ENCODE data around the gene WNT2. TPM values are rescaled to one million over a fixed set of nuclear protein-coding genes. Genes with fewer than 3 reads are reported as not detected.
A peak's percentile ranks its signal among the peaks of the same experiment; 100 is the strongest.
"Not testable (repeated sequence)": the region's sequence is repeated elsewhere in the genome, so short reads cannot be mapped to it uniquely, and the experiment has no call there.

WNT2 gene
- total and polyA plus RNA-seq, 8 donors: 0.05 to 0.40 (median 0.12) TPM; not detected in 3

DNA sequence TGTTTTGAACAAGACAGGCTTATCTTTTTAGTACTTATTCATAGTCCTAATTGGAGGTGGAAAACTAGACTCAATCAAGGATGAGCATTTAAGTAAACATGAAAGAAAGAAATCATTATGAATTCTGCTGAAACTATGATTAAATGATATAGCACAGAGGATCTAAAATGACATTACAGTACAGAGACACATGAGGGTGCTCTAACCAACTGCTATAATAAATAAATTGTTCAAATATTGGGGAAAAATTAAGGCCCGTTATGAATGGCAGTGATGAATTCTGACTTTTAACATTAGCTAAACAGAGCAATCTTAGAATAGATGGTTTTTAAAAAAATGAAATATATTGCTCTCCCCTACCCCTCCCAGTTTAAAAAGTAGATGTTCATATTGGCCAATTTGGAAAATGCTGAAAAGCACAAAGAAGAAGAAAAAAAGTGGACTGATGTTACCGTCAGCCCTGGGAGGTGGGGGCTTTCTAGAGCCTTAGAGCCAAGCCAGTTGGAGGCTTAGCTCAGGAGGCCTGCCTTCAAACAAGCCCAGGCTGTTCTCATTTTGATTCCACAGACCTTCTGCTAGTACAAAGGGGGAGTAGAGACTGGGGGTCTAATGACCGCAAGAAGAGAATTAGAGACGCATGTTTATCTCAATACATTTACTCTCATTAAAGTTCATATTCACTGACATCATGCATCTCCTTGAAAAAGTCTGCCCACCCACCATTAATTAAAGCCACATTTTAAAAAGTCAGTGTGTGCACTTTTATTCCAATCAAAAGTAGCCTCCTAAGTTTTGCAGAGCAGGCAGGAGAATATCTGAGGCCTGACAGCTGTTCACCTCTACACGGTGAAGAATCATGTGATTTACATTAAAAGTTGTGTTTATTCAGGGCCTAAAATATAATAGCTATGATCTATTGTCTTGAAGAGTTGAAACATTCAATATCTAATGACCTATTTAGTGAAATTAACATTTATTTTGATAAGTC lies 10.0 kb downstream of the WNT2 start:
- Histone ChIP-seq H3K27ac (no peak overlapping the region), H3K27me3 (no peaks in the 10 kb centered on the region), H3K4me3 (no peak overlapping the region), H3K36me3 (no peaks in the 10 kb centered on the region), H3K4me1 (peaks cover 0 to 6% (median 0%) of the 10 kb centered on the region in 3 donors), H3K9me3 (no peaks in the 10 kb centered on the region)
- no peak for ATAC-seq
- FAIRE-seq: no peak
- TF ChIP-seq, protein P1, sequence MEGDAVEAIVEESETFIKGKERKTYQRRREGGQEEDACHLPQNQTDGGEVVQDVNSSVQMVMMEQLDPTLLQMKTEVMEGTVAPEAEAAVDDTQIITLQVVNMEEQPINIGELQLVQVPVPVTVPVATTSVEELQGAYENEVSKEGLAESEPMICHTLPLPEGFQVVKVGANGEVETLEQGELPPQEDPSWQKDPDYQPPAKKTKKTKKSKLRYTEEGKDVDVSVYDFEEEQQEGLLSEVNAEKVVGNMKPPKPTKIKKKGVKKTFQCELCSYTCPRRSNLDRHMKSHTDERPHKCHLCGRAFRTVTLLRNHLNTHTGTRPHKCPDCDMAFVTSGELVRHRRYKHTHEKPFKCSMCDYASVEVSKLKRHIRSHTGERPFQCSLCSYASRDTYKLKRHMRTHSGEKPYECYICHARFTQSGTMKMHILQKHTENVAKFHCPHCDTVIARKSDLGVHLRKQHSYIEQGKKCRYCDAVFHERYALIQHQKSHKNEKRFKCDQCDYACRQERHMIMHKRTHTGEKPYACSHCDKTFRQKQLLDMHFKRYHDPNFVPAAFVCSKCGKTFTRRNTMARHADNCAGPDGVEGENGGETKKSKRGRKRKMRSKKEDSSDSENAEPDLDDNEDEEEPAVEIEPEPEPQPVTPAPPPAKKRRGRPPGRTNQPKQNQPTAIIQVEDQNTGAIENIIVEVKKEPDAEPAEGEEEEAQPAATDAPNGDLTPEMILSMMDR (IDR thresholded peaks at IDR 0.05): peak in 1 of 4 donors; percentile 13
- 71% methylated on average over 5 of the region's 5 CpGs for WGBS, 2 donors
- intact Hi-C loops (cut with DNase I): no loop called here
- DNase-seq: no peak

DNA sequence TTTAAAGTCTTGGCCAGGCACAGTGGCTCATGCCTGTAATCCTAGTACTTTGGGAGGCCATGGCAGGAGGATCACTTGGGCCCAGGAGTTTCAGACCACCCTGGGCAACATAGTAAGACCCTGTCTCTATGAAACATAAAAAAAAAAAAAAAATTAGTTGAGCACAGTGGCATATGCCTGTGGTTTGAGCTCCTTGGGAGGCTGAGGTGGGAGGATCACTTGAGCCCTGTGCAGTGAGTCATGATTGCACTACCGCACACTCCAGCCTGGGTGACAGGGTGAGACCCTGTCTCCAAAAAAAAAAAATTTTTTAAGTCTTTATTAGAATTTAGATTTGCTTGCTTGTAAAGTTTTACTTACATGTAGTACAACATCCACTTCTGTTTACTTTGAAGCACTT lies 14.0 kb downstream of the WNT2 start:
- Histone ChIP-seq H3K36me3 (no peaks in the 10 kb centered on the region), H3K9me3 (no peaks in the 10 kb centered on the region), H3K4me3 (no peak overlapping the region), H3K27ac (no peak overlapping the region), H3K27me3 (no peaks in the 10 kb centered on the region), H3K4me1 (peaks cover 0 to 5% (median 0%) of the 10 kb centered on the region in 3 donors)
- TF ChIP-seq, protein P1 (IDR thresholded peaks at IDR 0.05): no peak
- 94 to 100% methylated on average over 1 of the region's 1 CpG for WGBS, 2 donors
- ATAC-seq (no peak), FAIRE-seq (no peak), DNase-seq (no peak)
- intact Hi-C loops (cut with DNase I): no loop called here

DNA sequence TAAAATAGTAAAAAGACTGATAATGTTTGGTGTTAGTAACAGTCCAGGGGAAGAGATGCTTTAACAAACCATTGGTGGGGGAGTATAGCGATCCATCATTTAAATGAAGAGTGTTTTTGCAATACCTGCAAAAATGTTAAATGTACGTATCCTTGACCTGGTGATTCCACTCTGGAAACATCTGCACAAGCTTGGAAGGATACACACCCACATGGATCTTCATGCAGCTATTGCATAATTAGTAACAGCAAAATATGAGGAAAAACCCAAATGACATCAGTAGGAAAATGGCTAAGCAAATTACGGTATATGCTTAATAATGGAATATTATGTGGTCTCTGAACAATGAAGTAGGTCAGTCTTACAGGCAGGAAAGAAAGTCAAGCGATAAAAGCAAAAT lies 20.5 kb downstream of the WNT2 start:
- Histone ChIP-seq H3K27me3 (no peaks in the 10 kb centered on the region), H3K9me3 (no peaks in the 10 kb centered on the region), H3K4me1 (no peaks in the 10 kb centered on the region), H3K27ac (no peak overlapping the region), H3K36me3 (no peaks in the 10 kb centered on the region), H3K4me3 (no peak overlapping the region)
- no peak for ATAC-seq
- intact Hi-C loops (cut with DNase I): no loop called here
- no peak for FAIRE-seq
- 84 to 87% methylated on average over 4 of the region's 4 CpGs for WGBS, 2 donors
- DNase-seq: no peak
- TF ChIP-seq, protein P1 (IDR thresholded peaks at IDR 0.05): no peak

DNA sequence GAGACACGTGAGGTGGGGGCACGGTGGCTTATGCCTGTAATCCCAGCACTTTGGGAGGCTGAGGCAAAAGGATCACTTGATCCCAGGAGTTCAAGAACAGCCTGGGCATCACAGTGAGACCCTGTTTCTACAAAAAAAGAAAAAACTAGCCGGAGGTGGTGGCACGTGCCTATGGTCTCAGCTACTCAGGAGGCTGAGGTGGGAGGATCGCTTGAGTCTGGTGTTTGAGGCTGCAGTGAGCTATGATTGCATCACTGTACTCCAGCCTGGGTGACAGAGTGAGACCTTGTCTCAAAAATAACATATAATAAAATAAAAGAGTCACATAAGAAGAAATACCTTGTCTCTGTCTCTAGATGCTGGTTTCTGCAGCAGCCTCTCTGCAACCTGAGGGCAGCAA lies 22.4 kb downstream of the WNT2 start:
- H3K9me3 ChIP-seq; intact Hi-C loops (cut with DNase I); ATAC-seq; H3K36me3 ChIP-seq; H3K27ac ChIP-seq; DNase-seq; H3K4me3 ChIP-seq; H3K4me1 ChIP-seq; FAIRE-seq; H3K27me3 ChIP-seq: not testable (repeated sequence)
- 72 to 81% methylated on average over 5 of the region's 5 CpGs for WGBS, 2 donors

DNA sequence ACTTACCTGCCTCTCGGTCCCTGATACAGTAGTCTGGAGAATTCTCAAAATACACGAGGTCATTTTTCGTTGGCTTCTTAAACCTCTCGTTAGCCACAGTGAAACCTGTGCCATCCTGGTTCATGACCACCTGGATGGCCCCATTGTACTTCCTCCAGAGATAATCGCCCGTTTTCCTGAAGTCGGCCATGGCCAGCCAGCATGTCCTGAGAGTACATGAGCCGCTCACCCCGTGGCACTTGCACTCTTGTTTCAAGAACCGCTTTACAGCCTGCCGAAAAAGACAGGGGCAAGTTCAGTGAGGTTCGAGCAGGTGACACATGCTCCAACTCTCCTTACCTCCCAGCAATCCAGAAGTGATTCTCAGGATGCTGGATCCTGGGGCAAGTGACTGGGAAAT lies 25.3 kb downstream of the WNT2 start:
- Histone ChIP-seq H3K4me1 (no peaks in the 10 kb centered on the region), H3K27me3 (no peaks in the 10 kb centered on the region), H3K36me3 (no peaks in the 10 kb centered on the region), H3K27ac (no peak overlapping the region), H3K4me3 (no peak overlapping the region), H3K9me3 (no peaks in the 10 kb centered on the region)
- intact Hi-C loops (cut with DNase I): no loop called here
- 69 to 75% methylated on average over 12 of the region's 12 CpGs for WGBS, 2 donors
- DNase-seq (no peak), ATAC-seq (no peak), FAIRE-seq (no peak)
- TF ChIP-seq, protein P1 (IDR thresholded peaks at IDR 0.05): no peak

Measured in pancreas (tissue), 10 donors.